ENCODE measurements around the gene STEAP1B.

The STEAP1B gene

GRCh38 chr7:22371878-22372277 is 128.1 kb downstream of the STEAP1B start:
- CTCF ChIA-PET, result no interaction called here
- TF ChIP-seq CTCF (IDR thresholded peaks at IDR 0.05; ENCODE audit: insufficient read depth, low read length, missing control alignments), result no peak
- H3K4me3 ChIP-seq (ENCODE audit: low read depth, low read length), result no peak overlapping the region
- POLR2A ChIA-PET, result no interaction called here
- no peak for DNase-seq (ENCODE audit: low read depth, low spot score)

All from AG04449 (cell line).